ENCODE data around the gene PLA1A. TPM values are rescaled to one million over a fixed set of nuclear protein-coding genes. Genes with fewer than 3 reads are reported as not detected.

The PLA1A gene
- polyA plus RNA-seq, 3 donors: 0.36 TPM; not detected in 2

GRCh38 chr3:119580067-119580760 is 17.5 kb upstream of the PLA1A start:
- Histone ChIP-seq H3K4me1 (ENCODE audit: control insufficient read depth in 1 of 2, insufficient read depth in 2 of 2, low read length in 2 of 2) (peaks cover 25 to 36% of the 10 kb centered on the region in 2 donors), H3K4me3 (replicated peaks in 1 of 3; ENCODE audit: low read depth in 2 of 3, low read length in 3 of 3) (peak overlapping the region; percentile 62 to 77 (median 75)), H4K20me1 (ENCODE audit: insufficient read depth, low read length) (no peaks in the 10 kb centered on the region), H2AFZ (ENCODE audit: insufficient read depth, low read depth, low read length, poor library complexity, severe bottlenecking) (peak overlapping the region; percentile 78), H3K9ac (ENCODE audit: insufficient read depth, low read length, poor library complexity, severe bottlenecking) (peak overlapping the region; percentile 91), H3K27ac (ENCODE audit: low read depth in 1 of 2, low read length in 2 of 2) (peak overlapping the region; percentile 97 to 98), H3K79me2 (ENCODE audit: insufficient read depth, low read length) (no peaks in the 10 kb centered on the region), H3K36me3 (replicated peaks in 1 of 2; ENCODE audit: control insufficient read depth in 1 of 2, insufficient read depth in 2 of 2, low read length in 2 of 2) (no peaks in the 10 kb centered on the region), H3K27me3 (ENCODE audit: control insufficient read depth in 2 of 2, insufficient read depth in 2 of 2, low read length in 2 of 2) (no peaks in the 10 kb centered on the region), H3K4me2 (replicated peaks; ENCODE audit: extremely low read depth, low read length, poor library complexity, severe bottlenecking) (peak overlapping the region; percentile 81), H3K9me3 (replicated peaks in 1 of 2; ENCODE audit: control insufficient read depth in 1 of 2, insufficient read depth in 1 of 2, low read length in 2 of 2) (no peaks in the 10 kb centered on the region)
- Mint-ChIP-seq H3K36me3 (peaks cover 10 to 19% of the 10 kb centered on the region in 2 donors), H3K4me1 (peaks cover 30% of the 10 kb centered on the region), H3K27ac (peak overlapping the region; percentile 96 to 99 (median 98)), H3K27me3 (ENCODE audit: low read depth in 3 of 3) (no peaks in the 10 kb centered on the region), H3K9me3 (peaks cover 0 to 2% (median 0%) of the 10 kb centered on the region in 7 donors), H3K4me3 (peak overlapping the region; percentile 90 to 96)
- DNase-seq: peak; percentile 64 to 78 (median 71)
- intact Hi-C loops (cut with micrococcal nuclease): loop anchor here in 1 of 2 donors (10.0 kb wide), 1 partner anchor 65 kb away; no protein-coding TSS in a partner anchor
- no peak for TF ChIP-seq CTCF (IDR thresholded peaks at IDR 0.05)
- 94% methylated on average over 3 of the region's 16 CpGs for WGBS (ENCODE audit: insufficient coverage)

- H3K79me2 ChIP-seq (ENCODE audit: insufficient read depth, low read length): no peaks in the 10 kb centered on the region
- WGBS (ENCODE audit: insufficient coverage): 90% methylated on average over 3 of the region's 6 CpGs
- H3K4me3 Mint-ChIP-seq: no peak overlapping the region
- no peaks in the 10 kb centered on the region for H4K20me1 ChIP-seq (ENCODE audit: insufficient read depth, low read length)
- H2AFZ ChIP-seq (ENCODE audit: insufficient read depth, low read depth, low read length, poor library complexity, severe bottlenecking): no peak overlapping the region
- no peak overlapping the region for H3K4me3 ChIP-seq (replicated peaks in 1 of 3; ENCODE audit: low read depth in 2 of 3, low read length in 3 of 3)
- TF ChIP-seq CTCF (IDR thresholded peaks at IDR 0.05): no peak
- H3K9me3 Mint-ChIP-seq: peaks cover 0 to 2% (median 0%) of the 10 kb centered on the region in 7 donors
- peak overlapping the region in 1 of 2 donors; percentile 28 for H3K27ac ChIP-seq (ENCODE audit: low read depth in 1 of 2, low read length in 2 of 2)
- H3K27me3 Mint-ChIP-seq (ENCODE audit: low read depth in 3 of 3): no peaks in the 10 kb centered on the region
- H3K36me3 ChIP-seq (replicated peaks in 1 of 2; ENCODE audit: control insufficient read depth in 1 of 2, insufficient read depth in 2 of 2, low read length in 2 of 2): no peaks in the 10 kb centered on the region
- H3K4me1 ChIP-seq (ENCODE audit: control insufficient read depth in 1 of 2, insufficient read depth in 2 of 2, low read length in 2 of 2): peaks cover 44 to 55% of the 10 kb centered on the region in 2 donors
- no peaks in the 10 kb centered on the region for H3K9me3 ChIP-seq (replicated peaks in 1 of 2; ENCODE audit: control insufficient read depth in 1 of 2, insufficient read depth in 1 of 2, low read length in 2 of 2)
- H3K27ac Mint-ChIP-seq: peak overlapping the region in 4 of 7 donors; percentile 25 to 82 (median 62)
- peak; percentile 35 to 88 (median 46) for DNase-seq
- H3K36me3 Mint-ChIP-seq: peaks cover 17 to 26% of the 10 kb centered on the region in 2 donors
- no peak overlapping the region for H3K9ac ChIP-seq (ENCODE audit: insufficient read depth, low read length, poor library complexity, severe bottlenecking)
- no peaks in the 10 kb centered on the region for H3K27me3 ChIP-seq (ENCODE audit: control insufficient read depth in 2 of 2, insufficient read depth in 2 of 2, low read length in 2 of 2)
- intact Hi-C loops (cut with micrococcal nuclease): loop anchor here in 1 of 2 donors (10.0 kb wide), 1 partner anchor 63 kb away; no protein-coding TSS in a partner anchor
- H3K4me2 ChIP-seq (replicated peaks; ENCODE audit: extremely low read depth, low read length, poor library complexity, severe bottlenecking): no peak overlapping the region
- peaks cover 47% of the 10 kb centered on the region for H3K4me1 Mint-ChIP-seq
Observed at GRCh38 chr3:119582178-119582577, 15.5 kb upstream of the PLA1A start.
